Body of pancreas (tissue), 4 donors: Measurements from ENCODE around the gene DPPA4. TPM values are rescaled to one million over a fixed set of nuclear protein-coding genes. Genes with fewer than 3 reads are reported as not detected.

Experiments
- ATAC-seq: fragments of 150-250 bp; one replicate; pipeline ENCODE4 v1.9.1; 2016
- DNase-seq, 4 donors: peaks; one replicate each; pipeline ENCODE4 v3.0.0-alpha.2; 2019
- H3K27ac ChIP-seq, 4 donors: fragments of 200-600 bp; sonication (generic); 1 replicate in 3 of 4; 2 replicates in 1 of 4; pipeline versions ENCODE4 v1.5.1 to v1.6.1; 2016 to 2019; ENCODE audit warnings: mild to moderate bottlenecking in 1 of 4, mixed read lengths in 1 of 4, moderate library complexity in 1 of 4
- H3K27me3 ChIP-seq, 2 donors: fragments of 200-600 bp; sonication (generic); one replicate each; pipeline ENCODE4 v1.6.0; 2016; ENCODE audit warnings: mild to moderate bottlenecking in 1 of 2
- H3K36me3 ChIP-seq, 2 donors: fragments of 200-600 bp; sonication (generic); replicated peaks in 1 of 2; 2 replicates each; pipeline ENCODE4 v1.5.1; 2016; ENCODE audit warnings: low read depth in 2 of 2; ENCODE audit not compliant: insufficient read depth in 1 of 2
- H3K4me1 ChIP-seq: fragments of 200-600 bp; sonication (generic); one replicate; pipeline ENCODE4 v1.6.0; 2016
- H3K4me3 ChIP-seq, 2 donors: fragments of 200-600 bp; sonication (generic); 1 replicate in 1 of 2; 2 replicates in 1 of 2; pipeline ENCODE4 v1.5.1; 2016 to 2019
- H3K9me3 ChIP-seq, 3 donors: fragments of 200-600 bp; sonication (generic); 1 replicate in 2 of 3; 2 replicates in 1 of 3; pipeline ENCODE4 v1.5.1; 2016
- CTCF ChIP-seq, 7 experiments: fragments of 450-650 bp in 4 of 7; fragments of 200-600 bp in 3 of 7; sonication (generic) in 3 of 7; IDR thresholded peaks; one replicate each; pipeline ENCODE4 v1.5.1; 2016 to 2019; ENCODE audit warnings: antibody characterized with exemption in 7 of 7
- POLR2A ChIP-seq, 3 donors: fragments of 450-650 bp; IDR thresholded peaks; one replicate each; pipeline ENCODE4 v1.6.1; 2016; ENCODE audit warnings: antibody characterized with exemption in 3 of 3, mild to moderate bottlenecking in 2 of 3
- WGBS, 2 donors: methylation state at CpG; one replicate each; pipeline ENCODE4 v1.1.5; 2017; 5-methylcytosine and 5-hydroxymethylcytosine counted together
- intact Hi-C: fragments of 100-400 bp; cut with DNase I; formaldehyde crosslinking; loops from one replicate; pipeline ENCODE4 v1.15.1; 2023
- total RNA-seq, 2 donors: library from RNA; depleted of rRNA; stranded (reverse); fragments of >200 nt; gene quantifications; one replicate each; pipeline ENCODE4 v1.1.0, GENCODE V29; 2016

Gene DPPA4
- total RNA-seq, 2 donors from 2014 or later, result not detected

GRCh38 chr3:109351231-109351630 is 13.9 kb upstream of the DPPA4 start:
- Histone ChIP-seq H3K4me1 (no peaks in the 10 kb centered on the region), H3K27ac (no peak overlapping the region), H3K9me3 (no peaks in the 10 kb centered on the region), H3K27me3 (no peaks in the 10 kb centered on the region), H3K4me3 (no peak overlapping the region), H3K36me3 (no peaks in the 10 kb centered on the region)
- no peak for DNase-seq
- intact Hi-C loops, result no loop called here
- ATAC-seq, result no peak
- TF ChIP-seq CTCF (IDR thresholded peaks at IDR 0.05), result no peak
- no peak for TF ChIP-seq POLR2A (IDR thresholded peaks at IDR 0.05)

GRCh38 chr3:109346770-109347295 is 9.5 kb upstream of the DPPA4 start:
- no peak for TF ChIP-seq POLR2A (IDR thresholded peaks at IDR 0.05)
- no peak for TF ChIP-seq CTCF (IDR thresholded peaks at IDR 0.05)
- Histone ChIP-seq H3K4me1 (no peaks in the 10 kb centered on the region), H3K4me3 (no peak overlapping the region), H3K27me3 (no peaks in the 10 kb centered on the region), H3K9me3 (no peaks in the 10 kb centered on the region), H3K27ac (no peak overlapping the region), H3K36me3 (no peaks in the 10 kb centered on the region)
- no peak for DNase-seq
- WGBS, 2 donors, result 57 to 58% methylated on average over 3 of the region's 3 CpGs
- intact Hi-C loops, result no loop called here
- no peak for ATAC-seq

GRCh38 chr3:109346099-109346498 is 8.8 kb upstream of the DPPA4 start:
- Histone ChIP-seq H3K4me3 (no peak overlapping the region), H3K4me1 (no peaks in the 10 kb centered on the region), H3K36me3 (no peaks in the 10 kb centered on the region), H3K27me3 (no peaks in the 10 kb centered on the region), H3K27ac (no peak overlapping the region), H3K9me3 (no peaks in the 10 kb centered on the region)
- TF ChIP-seq POLR2A (IDR thresholded peaks at IDR 0.05) (no peak), CTCF (IDR thresholded peaks at IDR 0.05) (no peak)
- ATAC-seq (no peak), DNase-seq (no peak)
- intact Hi-C loops, result no loop called here
- 34 to 36% methylated on average over 4 of the region's 4 CpGs for WGBS, 2 donors

- no peak for DNase-seq
- H3K36me3 ChIP-seq, result no peaks in the 10 kb centered on the region
- no peak overlapping the region for H3K27ac ChIP-seq
- no peak for ATAC-seq
- H3K27me3 ChIP-seq, result peaks cover 0 to 4% of the 10 kb centered on the region in 2 donors
- no peaks in the 10 kb centered on the region for H3K9me3 ChIP-seq
- H3K4me3 ChIP-seq, result no peak overlapping the region
- 33 to 36% methylated on average over 5 of the region's 5 CpGs for WGBS, 2 donors
- intact Hi-C loops, result no loop called here
- TF ChIP-seq CTCF (IDR thresholded peaks at IDR 0.05) (no peak), POLR2A (IDR thresholded peaks at IDR 0.05) (no peak)
- no peaks in the 10 kb centered on the region for H3K4me1 ChIP-seq
Observed at GRCh38 chr3:109339714-109340648, 2.6 kb upstream of the DPPA4 start.
